GM12878 (cell line): ENCODE measurements around the gene SLC15A1. TPM values are rescaled to one million over a fixed set of nuclear protein-coding genes. Genes with fewer than 3 reads are reported as not detected.

Experiments used
- ATAC-seq: fragments of 200-7000 bp; cut with Tn5 transposase; 3 replicates; pipeline ENCODE4 v1.9.1; 2020; ENCODE audit warnings: mild to moderate bottlenecking, moderate library complexity
- BruUV-seq: library from RNA; stranded (reverse); fragments of 400-500 nt; replicated peaks from 2 replicates; lab custom pipeline; 2021; lab: Mats Ljungman, UMichigan
- CTCF ChIA-PET: fragments of 300-600 bp; sonication (Branson Sonifier 250); formaldehyde crosslinking; extraction: SDS; loops from one replicate; lab custom pipeline; 2021; ENCODE audit warnings: inconsistent platforms; lab: Yijun Ruan, JAX
- POLR2A ChIA-PET: fragments of 350-600 bp; formaldehyde crosslinking; extraction: SDS; loops from one replicate; lab custom pipeline; 2021; ENCODE audit warnings: inconsistent platforms; lab: Charles Lee
- RAD21 ChIA-PET: fragments of 300-600 bp; sonication (Branson Sonifier 250); formaldehyde crosslinking; loops from one replicate; lab custom pipeline; 2023; ENCODE audit warnings: antibody characterized with exemption; ENCODE audit not compliant: unreplicated experiment; lab: Charles Lee
- SMC1A ChIA-PET: fragments of 300-600 bp; sonication (Branson Sonifier 250); formaldehyde crosslinking; loops from one replicate; lab custom pipeline; 2023; ENCODE audit not compliant: unreplicated experiment, uncharacterized antibody; lab: Charles Lee
- DNase-seq: peaks from one replicate; pipeline ENCODE4 v3.0.0-alpha.2; 2011; ENCODE audit warnings: low read depth, low spot score
- FAIRE-seq: peaks from 3 replicates; lab custom pipeline; 2011; peaks lifted over from hg19 to GRCh38; lab: Jason Lieb, UNC
- H2AFZ ChIP-seq: 2 replicates; pipeline ENCODE4 v1.6.0; 2011; ENCODE audit warnings: low read depth, low read length, control low read depth; ENCODE audit not compliant: control insufficient read depth
- H3K27ac ChIP-seq: 2 replicates; pipeline ENCODE4 v1.5.1; 2011; ENCODE audit warnings: control low read depth; ENCODE audit not compliant: control insufficient read depth, insufficient read depth
- H3K27me3 ChIP-seq, 2 experiments: replicated peaks in 1 of 2; 2 replicates each; pipeline versions ENCODE4 v1.6.0 to v1.6.1; 2011; ENCODE audit warnings: low read length in 1 of 2; ENCODE audit not compliant: control insufficient read depth in 2 of 2, insufficient read depth in 2 of 2
- H3K36me3 ChIP-seq, 2 experiments: 2 replicates each; pipeline ENCODE4 v1.5.1; 2011; ENCODE audit warnings: low read length in 1 of 2; ENCODE audit not compliant: control insufficient read depth in 2 of 2, insufficient read depth in 2 of 2
- H3K4me1 ChIP-seq: 2 replicates; pipeline ENCODE4 v1.6.1; 2011; ENCODE audit warnings: mild to moderate bottlenecking, low read length, moderate library complexity, mixed read lengths; ENCODE audit not compliant: control insufficient read depth, insufficient read depth
- H3K4me2 ChIP-seq: 2 replicates; pipeline ENCODE4 v1.6.0; 2011; ENCODE audit warnings: control low read depth; ENCODE audit not compliant: control insufficient read depth, insufficient read depth
- H3K4me3 ChIP-seq: fragments of 200-600 bp; sonication (generic); 2 replicates; pipeline ENCODE4 v1.5.1; 2016
- H3K79me2 ChIP-seq: 2 replicates; pipeline ENCODE4 v1.6.0; 2011; ENCODE audit warnings: low read length; ENCODE audit not compliant: control insufficient read depth, insufficient read depth
- H3K9ac ChIP-seq: 2 replicates; pipeline ENCODE4 v1.8.0; 2011; ENCODE audit warnings: low read length, control low read depth, mixed read lengths; ENCODE audit not compliant: control insufficient read depth, insufficient read depth
- H3K9me3 ChIP-seq: replicated peaks from 3 replicates; pipeline ENCODE4 v1.5.1; 2011; ENCODE audit warnings: mild to moderate bottlenecking, low read length; ENCODE audit not compliant: control insufficient read depth, insufficient read depth
- H4K20me1 ChIP-seq: 2 replicates; pipeline ENCODE4 v1.6.0; 2011; ENCODE audit not compliant: control insufficient read depth, insufficient read depth
- CREM ChIP-seq: IDR thresholded peaks from 2 replicates; pipeline ENCODE4 v1.6.1; 2014; ENCODE audit warnings: antibody characterized with exemption, low read depth
- CUX1 ChIP-seq: IDR thresholded peaks from 2 replicates; pipeline ENCODE4 v1.6.1; 2012; ENCODE audit warnings: improper control_type of control experiment, low read depth, low read length; ENCODE audit not compliant: insufficient replicate concordance
- FOXM1 ChIP-seq: IDR thresholded peaks from 2 replicates; pipeline ENCODE4 v1.6.1; 2012; ENCODE audit warnings: low read depth, mild to moderate bottlenecking, inconsistent platforms, low read length, moderate library complexity
- RFX5 ChIP-seq: IDR thresholded peaks from 2 replicates; pipeline ENCODE4 v1.6.1; 2011; ENCODE audit warnings: low read depth, low read length, improper control_type of control experiment
- WGBS: methylation state at CpG from one replicate; pipeline ENCODE4 v1.1.6; 2016; ENCODE audit warnings: low lambda C conversion rate; ENCODE audit not compliant: insufficient replicate concordance, insufficient coverage; ENCODE audit errors: missing lambda C conversion rate; 5-methylcytosine and 5-hydroxymethylcytosine counted together
- in situ Hi-C: fragments of 300-500 bp; cut with MboI; formaldehyde crosslinking; loops from 9 replicates; pipeline ENCODE4 v1.14.3; 2018; ENCODE audit warnings: mixed read lengths
- intact Hi-C: fragments of 100-400 bp; cut with micrococcal nuclease; formaldehyde crosslinking; loops from one replicate; pipeline ENCODE4 v1.14.2; 2022; ENCODE audit not compliant: unreplicated experiment
- polyA plus RNA-seq, 11 experiments: library from polyadenylated mRNA; depleted of rRNA in 4 of 11; unstranded in 6 of 11; stranded (reverse) in 5 of 11; fragments of >200 nt; fragmentation: Nextera tagmentation in 4 of 11; fragmentation: Illumina TruSeq in 1 of 11; extraction: Ambion mirVana in 4 of 11; extraction: Trizol in 1 of 11; gene quantifications; 1 replicate in 1 of 11; 2 replicates in 10 of 11; pipeline versions ENCODE4 v1.2.1 to v1.2.3, GENCODE V29; 2011 to 2016; ENCODE audit warnings: inconsistent platforms in 2 of 11, missing spikeins in 2 of 11, low read depth in 1 of 11
- total RNA-seq, 4 experiments: library from RNA; depleted of rRNA in 3 of 4; stranded (reverse); fragments of >200 nt in 3 of 4; fragmentation: Illumina TruSeq in 1 of 4; extraction: Trizol in 1 of 4; gene quantifications; 2 replicates each; pipeline versions ENCODE4 v1.2.1 to v1.2.3, GENCODE V29; 2013 to 2021

Gene SLC15A1
- total and polyA plus RNA-seq, 10 of the 15 experiments (the other 5 are each of a cell fraction or from before 2014, with no cell fraction given) = not detected

- ChIA-PET CTCF (no interaction called here), POLR2A (no interaction called here), RAD21 (no interaction called here), SMC1A (no interaction called here)
- H3K9ac ChIP-seq = no peak overlapping the region
- FAIRE-seq (no peak), DNase-seq (no peak), ATAC-seq (no peak)
- no peaks in the 10 kb centered on the region for H3K9me3 ChIP-seq
- TF ChIP-seq FOXM1 (no peak), CUX1 (no peak), CREM (no peak), RFX5 (no peak)
- intact Hi-C loops = no loop called here
- in situ Hi-C loops = no loop called here
- H2AFZ ChIP-seq = no peak overlapping the region
- H3K4me3 ChIP-seq = no peak overlapping the region
- no peak overlapping the region for H3K4me2 ChIP-seq
- H4K20me1 ChIP-seq = no peaks in the 10 kb centered on the region
- no peaks in the 10 kb centered on the region for H3K4me1 ChIP-seq
- no peak overlapping the region for H3K27ac ChIP-seq
- H3K27me3 ChIP-seq = no peaks in the 10 kb centered on the region
- no peaks in the 10 kb centered on the region for H3K79me2 ChIP-seq
- no TSS peak for BruUV-seq
- WGBS = 56% methylated on average over 7 of the region's 7 CpGs
- no peaks in the 10 kb centered on the region for H3K36me3 ChIP-seq
Measured at GRCh38 chr13:98791611-98792010, 39.1 kb upstream of the SLC15A1 start.
